GM21390 (cell line): ENCODE measurements around the gene NEK7.

Source experiments
- ATAC-seq: cut with Tn5 transposase; IDR thresholded peaks from one replicate; pipeline ENCODE4 v1.9.1; 2021; ENCODE audit not compliant: unreplicated experiment

Gene NEK7

DNA sequence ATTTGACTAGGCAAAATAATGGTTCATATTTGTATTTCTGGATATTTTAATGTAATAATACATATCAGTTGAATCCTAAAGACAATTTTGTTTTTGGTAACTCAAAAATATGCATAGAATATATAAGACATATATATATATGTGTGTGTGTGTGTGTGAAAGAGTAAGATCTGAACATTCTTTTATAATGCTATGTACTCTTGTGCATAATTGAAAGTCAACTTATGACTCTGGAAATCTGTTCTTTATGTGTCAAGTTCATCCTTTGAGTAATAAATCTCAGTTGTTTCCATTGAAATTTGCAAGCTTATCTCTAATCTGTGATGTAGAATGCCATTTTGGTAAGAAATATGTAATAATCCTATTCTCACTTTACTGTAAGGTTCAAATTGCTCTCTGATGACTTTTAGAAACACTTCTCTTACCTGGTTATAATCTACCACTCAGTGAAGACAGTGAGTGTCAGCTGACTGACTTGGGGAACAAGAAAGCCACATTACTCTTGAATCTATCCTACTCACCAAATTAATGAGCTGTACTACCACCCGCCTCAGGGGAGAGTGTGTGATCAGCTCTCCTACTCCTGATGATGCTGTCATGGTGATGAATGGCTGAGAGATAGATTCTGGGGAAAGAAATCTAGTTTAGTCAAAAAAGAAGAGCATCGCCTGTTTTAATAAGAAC is 15.0 kb upstream of the NEK7 start:
- no peak for ATAC-seq

DNA sequence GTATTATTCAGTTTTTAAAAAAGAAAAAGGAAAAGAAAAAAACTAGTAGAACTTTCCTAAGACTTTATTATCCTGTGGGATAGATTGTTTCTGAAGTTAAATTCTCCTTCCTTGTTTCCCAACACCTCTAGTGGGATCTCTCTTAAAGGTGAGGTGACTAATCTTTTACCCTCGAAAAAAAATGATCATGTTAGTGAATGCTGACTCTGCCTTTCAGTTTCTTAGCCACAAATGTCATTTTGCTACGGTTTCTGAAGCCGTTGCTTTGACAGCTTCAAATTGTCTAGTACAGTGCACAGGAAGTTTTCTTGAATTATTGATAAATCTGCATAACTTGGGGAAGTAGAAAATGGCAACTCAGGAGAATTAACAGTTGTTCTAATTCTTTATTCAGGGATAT is 13.0 kb upstream of the NEK7 start:
- peak; percentile 79 for ATAC-seq

DNA sequence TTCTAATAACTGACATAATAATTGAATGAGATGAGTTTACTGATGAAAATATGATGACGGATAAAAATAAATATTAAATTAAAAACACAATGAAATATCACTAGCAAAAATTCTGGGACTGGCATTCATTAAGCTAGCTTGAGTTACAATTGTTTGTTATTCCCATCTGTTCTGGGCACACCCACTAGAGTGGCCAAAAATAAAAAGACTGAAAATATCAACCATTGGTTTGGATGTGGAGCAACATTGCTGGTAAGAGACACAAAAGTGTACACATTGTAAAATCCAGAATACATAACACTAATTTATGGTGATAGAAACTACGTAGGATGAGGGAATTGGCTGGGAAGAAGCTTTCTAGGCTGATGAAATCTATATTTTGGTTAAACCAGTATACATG is 9.6 kb upstream of the NEK7 start:
- ATAC-seq: no peak

DNA sequence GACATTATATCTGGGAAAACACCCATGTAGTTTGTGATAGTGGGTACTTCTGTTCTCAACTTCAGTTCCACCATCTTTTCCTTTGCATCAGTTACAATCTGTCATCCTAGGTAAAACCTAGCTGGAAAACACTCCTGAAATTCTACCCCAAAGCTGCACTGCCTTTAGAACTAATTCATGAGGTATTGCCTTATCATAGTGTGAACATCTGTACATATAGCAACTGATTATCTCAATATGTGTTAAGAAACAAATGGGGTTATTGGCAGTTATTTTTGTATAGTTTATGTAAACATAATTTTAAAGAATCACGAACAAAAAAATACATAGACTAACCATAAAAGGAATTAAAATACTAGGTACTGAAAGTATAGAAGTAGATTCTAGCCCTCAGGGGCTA is 6.4 kb upstream of the NEK7 start:
- no peak for ATAC-seq

DNA sequence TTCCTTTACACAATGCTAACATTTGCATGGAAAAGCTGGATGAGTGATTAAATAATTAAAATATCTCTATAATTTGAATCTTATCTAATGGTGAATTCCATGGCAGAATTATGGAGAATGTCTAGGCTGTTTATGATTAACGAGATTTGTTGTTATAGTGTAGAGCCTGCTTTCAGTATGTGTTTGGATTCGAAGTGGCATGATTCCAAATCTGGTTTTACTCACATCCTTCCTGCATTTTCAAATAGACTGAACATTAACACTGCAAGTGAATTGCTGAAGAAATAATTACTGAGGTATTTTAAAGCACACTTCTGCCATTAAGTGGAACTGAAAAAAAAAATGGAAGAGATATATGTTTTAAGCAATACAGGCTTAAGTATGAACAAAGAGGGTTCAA is 5.1 kb upstream of the NEK7 start:
- ATAC-seq: no peak

DNA sequence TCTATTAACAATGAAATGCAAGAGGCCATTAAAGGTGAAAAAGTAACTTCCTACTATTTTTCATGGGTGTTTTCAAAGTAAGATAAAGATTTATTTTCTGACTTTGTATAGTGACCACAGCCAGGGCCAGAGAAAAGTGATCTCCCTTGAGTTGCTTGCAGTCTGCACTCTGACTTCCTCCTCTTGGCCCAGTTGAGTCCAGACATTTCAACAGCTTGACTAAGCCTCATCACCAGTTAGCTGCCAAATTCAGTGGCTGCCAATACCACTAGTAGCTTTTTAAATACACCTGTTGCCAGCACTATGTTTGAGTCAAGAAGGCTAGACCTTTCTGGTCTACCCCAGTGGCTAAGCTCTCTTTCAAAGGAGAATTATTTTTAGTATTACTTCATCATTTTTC is 3.7 kb upstream of the NEK7 start:
- no peak for ATAC-seq

DNA sequence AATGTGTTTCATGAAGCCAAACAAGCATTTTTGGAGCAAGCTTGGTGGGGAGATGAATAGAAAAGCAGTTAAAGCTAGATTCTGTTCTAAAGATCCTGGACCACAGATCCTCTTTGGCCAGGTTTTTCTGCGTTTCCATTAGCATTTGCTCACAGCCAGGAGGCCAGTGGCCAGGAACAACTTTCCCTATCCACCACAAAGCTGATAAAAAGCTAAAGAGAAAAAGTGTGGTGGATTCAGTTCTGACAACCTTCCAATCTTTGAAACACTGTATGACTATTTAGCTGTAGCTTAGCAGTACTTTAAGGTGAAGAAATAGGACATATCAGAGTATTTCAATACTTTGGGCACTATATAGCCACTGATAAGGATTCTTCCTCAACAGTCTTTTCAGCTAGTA is 3.0 kb upstream of the NEK7 start:
- no peak for ATAC-seq

DNA sequence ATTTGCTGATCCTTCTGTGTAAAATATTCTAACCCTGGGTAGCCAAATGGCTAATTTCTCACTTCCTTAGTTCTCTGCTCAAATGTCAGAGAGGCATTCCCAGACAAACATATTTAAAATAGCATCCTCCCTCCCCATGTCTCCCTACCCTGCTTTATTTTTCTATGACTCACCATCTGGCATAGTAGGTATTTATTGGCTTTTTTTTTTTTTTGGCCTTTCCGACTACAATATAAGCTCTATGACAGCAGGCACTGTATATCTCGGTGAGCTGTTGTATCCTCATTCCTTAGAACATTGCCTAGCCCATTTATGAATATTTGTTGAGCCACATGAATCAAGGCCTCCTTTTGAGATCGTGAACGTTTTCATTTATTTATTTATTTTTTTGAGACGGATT is 1.5 kb upstream of the NEK7 start:
- no peak for ATAC-seq

DNA sequence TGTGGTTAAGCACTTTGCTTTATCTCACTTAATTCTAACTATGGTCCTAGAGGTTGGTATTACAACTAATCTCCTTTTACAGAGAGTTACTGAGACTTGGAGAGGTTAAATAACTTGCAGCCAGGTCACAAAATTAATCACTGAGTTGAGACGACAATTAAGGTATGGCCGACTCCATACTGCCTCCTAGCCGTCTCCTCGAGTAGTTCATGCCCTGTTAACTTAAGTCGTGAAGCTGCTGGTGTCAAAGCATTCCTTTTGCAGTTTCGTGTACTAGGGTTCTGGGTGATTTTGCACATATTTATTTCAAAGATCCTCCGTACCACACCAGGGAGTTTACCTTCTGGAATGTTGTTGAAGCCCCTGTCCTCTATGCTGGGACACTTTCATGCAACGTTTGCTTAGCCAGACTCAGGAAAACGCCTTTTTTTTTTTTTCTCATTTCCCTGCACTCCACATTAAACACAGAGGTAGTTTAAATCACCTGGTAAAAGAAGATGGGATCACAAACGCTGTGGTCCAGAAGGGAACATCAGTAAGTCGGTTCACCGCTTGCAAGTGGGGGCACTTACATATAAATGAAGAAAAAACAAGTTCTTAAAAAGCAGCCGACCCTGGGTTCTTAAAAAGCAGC is 570 bp upstream of the NEK7 start:
- peak; percentile 28 for ATAC-seq

DNA sequence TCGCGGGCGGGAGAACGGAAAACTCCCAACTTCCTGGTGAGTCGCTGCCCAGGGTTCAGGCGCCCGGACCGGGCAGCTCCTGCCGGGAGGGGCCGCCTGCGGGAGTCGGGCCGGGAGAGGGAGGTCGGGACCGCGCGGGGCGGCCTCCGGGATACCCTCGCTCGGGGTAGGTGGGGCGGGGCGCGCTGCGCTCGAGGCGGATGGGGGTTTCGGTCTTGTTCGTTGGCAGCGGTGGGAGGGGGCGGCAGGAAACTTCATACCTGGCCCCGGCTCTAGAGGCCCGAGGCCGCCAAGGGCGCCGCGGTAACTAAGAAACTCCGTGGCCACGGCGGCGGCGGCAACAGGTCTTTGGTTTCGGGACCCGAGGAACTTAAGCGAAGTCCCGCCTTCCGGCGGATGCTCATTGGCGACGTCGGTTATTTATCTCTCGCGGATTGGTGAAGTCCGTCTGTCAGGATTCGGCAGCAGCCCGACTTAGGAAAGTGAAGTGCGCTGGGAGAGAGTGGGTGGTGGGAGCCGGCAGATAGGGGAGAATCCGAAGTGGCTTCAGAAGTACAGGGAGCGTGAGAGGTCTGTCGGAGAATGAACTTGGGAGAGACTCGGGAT is 546 bp downstream of the NEK7 start:
- peak; percentile 39 for ATAC-seq

DNA sequence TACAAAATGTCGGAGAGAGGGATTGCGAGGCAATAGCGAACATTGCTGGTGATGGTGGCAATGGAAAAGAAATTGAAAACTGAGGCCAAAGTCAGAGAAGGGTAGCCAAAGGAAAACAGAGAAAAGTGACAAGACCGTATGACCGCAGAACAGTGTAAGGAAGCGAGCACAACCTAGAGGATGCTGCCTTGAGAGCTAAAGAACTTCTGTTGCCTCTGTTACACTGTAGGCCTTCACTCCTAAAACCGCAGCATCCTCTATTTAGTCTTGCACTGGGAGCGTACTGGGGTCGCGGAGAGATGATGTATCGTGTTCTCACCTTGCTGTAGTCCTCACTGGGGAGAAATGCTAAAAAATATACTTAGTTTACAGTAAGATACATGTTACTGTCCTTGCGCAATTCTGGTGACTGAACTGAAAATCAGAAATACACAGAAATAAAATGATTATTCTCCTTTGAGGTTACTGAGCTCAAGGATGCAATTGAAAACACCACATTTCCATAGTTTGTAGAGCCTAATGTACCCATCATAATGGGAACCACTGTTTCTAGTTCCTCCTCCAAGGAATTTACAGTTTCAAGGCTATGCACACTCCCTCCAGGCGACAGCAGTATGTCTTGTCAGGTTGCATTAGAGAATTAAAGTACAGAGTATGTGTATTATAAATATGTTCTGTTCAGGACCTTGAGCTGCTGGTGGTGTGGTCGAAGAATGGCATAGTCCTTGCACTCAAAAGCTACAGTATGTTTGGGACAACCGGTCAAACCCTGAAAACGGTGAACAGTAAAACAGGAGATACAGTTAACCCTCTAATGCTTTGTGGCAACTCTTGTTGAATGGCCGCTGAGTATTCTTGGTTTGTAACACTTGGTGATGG is 1.3 kb downstream of the NEK7 start:
- no peak for ATAC-seq

DNA sequence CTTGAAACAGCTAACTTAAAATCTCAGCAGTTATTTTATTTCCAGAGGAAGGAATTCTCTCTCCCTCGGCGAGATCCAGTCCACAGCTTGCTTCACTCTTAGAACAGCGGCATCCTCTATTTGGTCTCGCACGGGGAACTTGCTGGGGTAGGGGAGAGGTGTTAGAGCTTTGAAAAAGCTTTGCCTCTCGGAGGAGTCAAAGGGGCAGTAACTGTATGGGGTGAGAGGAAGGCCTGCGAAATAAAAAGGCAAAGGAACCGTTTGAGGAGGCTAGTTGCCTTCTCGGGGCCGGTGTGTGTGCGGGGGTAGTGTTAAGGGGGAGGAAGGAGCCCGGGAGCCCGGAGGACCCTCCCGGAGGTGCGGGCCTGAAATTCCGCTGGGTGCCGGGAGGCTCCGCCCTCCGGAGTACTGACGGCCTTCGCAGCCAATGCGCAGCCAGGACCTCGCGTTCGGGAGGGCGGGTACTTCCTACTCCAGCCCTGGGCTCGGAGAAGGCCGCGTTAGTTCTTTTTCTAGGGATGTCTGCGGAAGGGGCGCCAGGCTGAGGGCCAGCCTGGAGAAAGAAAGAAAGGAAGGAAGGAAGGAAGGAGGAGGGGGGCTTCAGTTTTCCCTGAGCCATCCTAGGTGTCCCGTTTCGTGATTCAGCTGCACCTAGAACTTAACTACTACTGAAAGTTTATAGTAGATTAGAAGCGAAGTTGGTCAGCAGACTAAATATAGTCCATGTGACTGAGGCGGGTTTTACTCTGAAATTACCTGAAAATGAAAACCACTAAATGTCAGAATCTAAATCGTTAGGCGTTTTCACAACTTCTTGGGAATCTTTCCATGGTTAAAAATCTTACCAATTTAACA is 2.2 kb downstream of the NEK7 start:
- ATAC-seq: peak; percentile 60

DNA sequence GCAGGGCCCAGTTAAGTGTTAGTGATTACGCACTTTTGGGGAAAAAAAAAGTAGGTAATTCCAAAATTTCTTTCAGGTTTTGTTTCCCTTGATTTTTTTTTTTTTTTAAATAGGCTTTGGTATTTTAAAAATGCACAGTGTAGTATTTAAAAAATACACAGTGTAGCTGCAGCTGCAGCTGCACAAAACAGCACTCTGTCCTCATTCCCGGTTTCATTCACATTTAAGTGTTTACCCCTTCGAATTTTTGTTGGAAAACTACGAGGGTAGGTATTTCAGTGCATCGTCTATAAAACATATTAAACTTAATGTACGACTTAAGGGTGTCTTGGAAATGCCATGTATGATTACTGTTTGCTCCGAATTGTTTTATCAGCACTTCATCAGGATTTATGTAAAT is 3.4 kb downstream of the NEK7 start:
- ATAC-seq: no peak

DNA sequence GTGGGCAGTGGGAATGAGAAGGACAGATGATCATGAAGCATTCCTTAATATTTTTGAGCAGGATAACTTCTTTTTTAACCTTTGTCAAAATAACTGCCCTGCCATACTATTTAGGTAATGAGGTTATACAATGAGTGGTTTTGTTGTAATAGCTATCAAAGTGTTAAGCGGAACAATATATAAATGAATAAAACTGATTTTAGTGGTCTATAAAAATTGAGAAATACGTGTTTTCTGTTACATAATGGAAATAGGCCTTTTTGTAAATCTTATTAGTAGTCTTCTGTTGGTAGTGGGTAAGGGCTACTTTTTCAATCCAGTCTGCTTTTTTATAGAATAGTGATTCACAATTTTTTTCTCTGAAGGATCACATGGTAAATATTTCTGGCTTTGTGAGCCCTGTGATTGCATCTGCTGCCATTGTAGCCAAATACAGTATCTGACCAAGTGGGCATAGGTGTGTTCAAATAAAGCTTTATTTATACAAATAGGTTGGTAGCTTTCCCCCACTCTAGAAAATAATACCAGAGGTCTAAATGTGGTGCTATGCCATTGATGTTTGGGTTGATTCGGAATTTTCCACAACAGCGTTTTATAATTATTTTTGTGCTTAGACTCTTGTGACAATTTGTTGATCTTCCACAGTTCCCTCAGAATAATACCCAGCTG is 4.3 kb downstream of the NEK7 start:
- no peak for ATAC-seq

DNA sequence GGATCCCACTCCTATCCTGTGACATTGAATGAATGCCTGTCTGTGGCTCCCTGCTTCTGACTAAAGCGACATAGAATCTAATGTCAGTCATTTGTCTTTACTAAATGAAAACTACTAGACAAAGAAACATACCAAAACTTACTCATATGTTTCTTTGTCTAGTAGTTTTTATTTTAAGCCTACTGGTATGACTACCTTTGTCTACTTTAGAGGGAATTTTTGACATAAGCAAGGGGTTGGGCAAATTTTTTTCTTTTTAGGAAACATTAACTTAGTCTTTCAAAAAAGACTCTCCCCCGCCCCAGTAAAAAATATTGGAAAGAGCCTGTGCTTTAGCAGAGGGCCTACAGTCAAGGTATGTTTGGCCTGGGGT is 4.9 kb downstream of the NEK7 start:
- no peak for ATAC-seq

DNA sequence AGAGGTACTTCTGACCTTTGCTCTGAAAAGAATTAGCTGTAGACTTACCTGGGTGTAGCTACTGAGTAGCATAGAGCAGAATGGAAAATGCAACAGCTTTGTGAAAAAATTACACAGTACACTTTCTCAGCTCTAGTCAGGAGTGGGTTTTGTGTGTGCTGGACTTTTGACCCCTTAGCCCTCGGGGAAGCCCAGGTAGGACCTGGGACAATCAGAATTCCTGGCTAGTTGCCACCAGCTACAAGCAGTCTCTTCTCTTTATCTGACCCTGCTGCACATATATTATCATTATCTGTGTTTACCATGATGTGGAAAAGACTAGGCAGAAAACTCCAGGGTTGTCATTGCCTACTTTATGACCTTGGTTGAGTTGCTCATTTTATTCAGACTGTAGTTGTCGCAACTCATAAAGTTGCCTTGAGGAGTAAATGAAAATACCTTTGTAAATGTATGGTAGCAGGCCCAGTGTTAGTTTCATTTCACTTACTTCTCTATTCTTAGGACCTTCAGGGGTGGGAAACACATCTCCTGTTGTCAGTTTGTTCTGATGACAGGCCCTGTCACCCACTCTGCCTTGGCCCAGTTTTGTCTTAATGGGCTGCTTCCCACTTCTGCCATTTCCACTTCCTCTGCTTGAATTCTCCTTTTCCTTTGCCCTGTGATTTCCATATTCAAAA is 5.4 kb downstream of the NEK7 start:
- ATAC-seq: peak; percentile 18

DNA sequence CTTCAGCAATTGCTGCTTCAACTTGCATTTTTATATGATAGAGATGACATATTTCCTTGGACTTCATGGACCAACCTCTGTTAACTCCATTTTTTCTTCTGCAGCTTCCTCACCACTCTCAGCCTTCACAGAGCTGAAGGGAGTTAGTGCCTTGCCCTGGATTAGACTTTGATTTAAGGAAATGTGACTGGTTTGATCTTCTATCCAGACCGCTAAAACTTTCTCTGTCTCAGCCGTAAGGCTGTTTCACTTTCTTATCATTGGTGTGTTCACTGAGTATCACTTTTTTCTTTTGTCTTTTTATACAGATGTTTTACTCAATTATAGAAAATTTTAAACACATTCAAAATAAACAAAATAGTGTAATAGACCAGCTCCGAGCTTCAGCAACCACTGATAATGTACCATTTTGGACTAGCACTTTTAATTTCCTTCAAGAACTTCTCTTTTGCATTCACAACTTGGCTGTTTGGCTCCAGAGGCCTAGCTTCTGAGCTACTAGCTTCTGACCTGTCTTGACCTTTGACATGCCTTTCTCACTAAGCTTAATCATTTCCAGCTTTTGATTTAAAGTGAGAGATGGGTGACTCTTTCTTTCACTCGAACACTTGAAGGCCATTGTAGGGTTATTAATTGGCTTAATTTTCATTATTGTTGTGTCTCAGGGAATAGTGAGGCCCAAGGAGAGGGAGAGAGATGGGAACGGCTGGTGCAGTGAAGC is 9.3 kb downstream of the NEK7 start:
- peak; percentile 24 for ATAC-seq

DNA sequence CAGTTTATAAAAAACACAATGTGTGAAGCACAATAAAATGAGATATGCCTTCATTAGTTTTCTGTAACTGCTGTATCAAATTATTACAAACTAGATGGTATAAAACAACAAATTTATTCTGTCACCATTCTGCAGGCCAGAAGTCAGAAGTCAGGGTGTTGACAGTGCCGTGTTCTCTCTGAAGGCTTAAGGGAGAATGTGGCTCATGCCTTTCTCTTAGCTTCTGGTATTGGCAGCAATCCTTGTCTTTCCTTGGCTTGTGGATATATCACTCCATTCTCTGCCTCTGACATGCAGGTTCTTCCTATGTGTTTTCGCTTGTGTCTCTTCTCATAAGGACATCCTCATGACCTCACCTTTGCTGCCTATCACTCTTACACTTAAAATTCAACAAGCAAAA is 10.1 kb downstream of the NEK7 start:
- no peak for ATAC-seq

DNA sequence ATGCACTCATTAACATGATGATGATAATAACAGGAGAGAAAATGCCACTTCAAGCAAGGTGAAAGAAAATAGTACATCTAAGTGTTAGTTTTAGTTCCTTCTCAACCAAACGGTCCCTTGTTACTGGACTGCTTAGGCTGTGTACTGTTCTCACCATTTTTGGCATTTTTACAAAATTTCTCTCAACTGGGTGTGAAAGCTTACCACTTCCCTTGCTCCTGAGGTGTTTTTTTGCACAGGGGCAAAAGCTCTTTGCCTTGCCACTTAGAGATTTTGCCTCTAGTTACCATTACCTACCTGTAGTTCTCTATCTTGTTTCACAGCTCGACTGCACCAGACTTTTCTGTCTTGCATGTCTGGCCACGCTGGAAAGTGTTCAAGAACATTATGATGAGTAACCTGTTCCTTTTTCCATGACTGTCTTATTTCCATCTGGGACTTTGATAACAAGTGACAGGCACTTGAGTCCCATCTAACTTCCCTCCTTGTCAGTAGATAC is 10.7 kb downstream of the NEK7 start:
- peak; percentile 73 for ATAC-seq
